SK-N-MC (cell line): ENCODE results near the gene EIF6.
"Not testable (repeated sequence)": the region's sequence is repeated elsewhere in the genome, so short reads cannot be mapped to it uniquely, and the experiment has no call there.

ENCODE experiments used
- DNase-seq: peaks from one replicate; pipeline ENCODE4 v3.0.0-alpha.2; 2011; ENCODE audit warnings: low read depth, low spot score
- H3K27ac ChIP-seq: fragments of 200-600 bp; sonication (generic); 2 replicates; pipeline ENCODE4 v1.5.1; 2016; ENCODE audit warnings: mixed run types
- H3K36me3 ChIP-seq: fragments of 200-600 bp; sonication (generic); 2 replicates; pipeline ENCODE4 v1.6.1; 2017; ENCODE audit warnings: antibody characterized with exemption, low read length, mixed read lengths; ENCODE audit not compliant: insufficient read depth
- H3K4me3 ChIP-seq: fragments of 200-600 bp; sonication (generic); 2 replicates; pipeline ENCODE4 v1.5.1; 2016
- H3K9ac ChIP-seq: fragments of 200-600 bp; sonication (generic); 2 replicates; pipeline ENCODE4 v1.8.0; 2017; ENCODE audit warnings: mixed run types, mixed read lengths; ENCODE audit not compliant: insufficient read length
- H3K9me3 ChIP-seq: fragments of 200-600 bp; sonication (generic); 2 replicates; pipeline ENCODE4 v1.6.1; 2017; ENCODE audit warnings: low read depth, mild to moderate bottlenecking, antibody characterized with exemption, low read length, moderate library complexity, mixed read lengths
- EZH2 ChIP-seq: fragments of 200-600 bp; sonication (generic); IDR thresholded peaks from one replicate; pipeline ENCODE4 v1.6.1; 2017; ENCODE audit warnings: antibody characterized with exemption
- FOXP2 ChIP-seq: optimal IDR thresholded peaks from 2 replicates; pipeline ENCODE3; 2011; ENCODE audit warnings: mild to moderate bottlenecking, moderate library complexity; ENCODE audit not compliant: insufficient read depth; ENCODE audit errors: extremely low read length, control extremely low read depth
- POLR2AphosphoS5 ChIP-seq: IDR thresholded peaks from 2 replicates; pipeline ENCODE4 v1.6.1; 2012; ENCODE audit warnings: mild to moderate bottlenecking, low read depth, low read length, borderline replicate concordance

The EIF6 gene

DNA sequence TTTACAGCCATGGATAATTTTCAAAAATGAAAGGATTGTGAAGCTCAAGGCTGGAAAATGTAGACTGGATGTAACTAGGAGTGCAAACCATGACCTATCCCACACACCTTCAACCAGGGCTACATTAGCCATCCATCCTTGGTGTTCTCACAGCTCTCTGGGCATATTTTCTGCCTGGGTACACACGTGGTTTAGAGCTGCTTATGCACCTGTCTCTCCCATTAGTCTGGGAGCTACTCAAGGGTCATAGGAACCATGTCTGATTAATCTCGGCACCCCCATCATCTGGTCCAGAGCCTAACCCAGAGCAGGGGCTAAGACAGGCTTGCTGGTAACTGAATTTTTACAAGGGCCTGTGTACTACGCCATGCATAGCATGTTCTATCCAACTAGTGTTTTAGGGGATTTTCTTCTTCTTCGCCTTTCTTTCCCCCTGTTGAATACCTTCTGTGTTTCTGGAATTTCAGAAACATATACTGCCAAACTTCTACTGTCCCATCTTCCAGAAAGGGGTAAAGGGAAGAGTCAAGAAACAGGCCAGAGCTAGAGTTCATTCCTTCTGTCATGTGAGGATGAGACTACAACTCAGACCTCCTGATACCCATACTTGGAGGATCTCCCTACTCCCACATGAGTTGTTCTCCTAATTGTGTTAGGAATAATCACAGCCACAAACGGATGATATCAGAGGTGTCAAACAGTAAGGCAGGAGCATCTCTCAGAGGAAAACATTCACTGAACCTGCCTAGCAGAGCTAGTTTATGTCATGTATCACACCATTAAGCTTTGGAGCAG lies 33.0 kb upstream of the EIF6 start:
- DNase-seq, result no peak
- H3K9ac ChIP-seq, result no peak overlapping the region
- no peak overlapping the region for H3K27ac ChIP-seq
- no peak overlapping the region for H3K4me3 ChIP-seq
- H3K36me3 ChIP-seq, result peaks cover 5% of the 10 kb centered on the region
- no peak for TF ChIP-seq FOXP2
- TF ChIP-seq POLR2AphosphoS5, result no peak
- TF ChIP-seq EZH2, result no peak
- no peaks in the 10 kb centered on the region for H3K9me3 ChIP-seq

GRCh38 chr20:35316086-35316485 lies 31.5 kb upstream of the EIF6 start:
- Histone ChIP-seq H3K9me3 (no peaks in the 10 kb centered on the region), H3K4me3 (no peak overlapping the region), H3K27ac (no peak overlapping the region), H3K9ac (no peak overlapping the region), H3K36me3 (peaks cover 6% of the 10 kb centered on the region)
- no peak for DNase-seq
- TF ChIP-seq FOXP2, result no peak
- no peak for TF ChIP-seq POLR2AphosphoS5
- no peak for TF ChIP-seq EZH2

- H3K36me3 ChIP-seq, H3K9ac ChIP-seq, H3K27ac ChIP-seq, DNase-seq, H3K9me3 ChIP-seq, H3K4me3 ChIP-seq: not testable (repeated sequence)
These were observed 31.1 kb upstream of the EIF6 start for GRCh38 chr20:35315632-35316020.

DNA sequence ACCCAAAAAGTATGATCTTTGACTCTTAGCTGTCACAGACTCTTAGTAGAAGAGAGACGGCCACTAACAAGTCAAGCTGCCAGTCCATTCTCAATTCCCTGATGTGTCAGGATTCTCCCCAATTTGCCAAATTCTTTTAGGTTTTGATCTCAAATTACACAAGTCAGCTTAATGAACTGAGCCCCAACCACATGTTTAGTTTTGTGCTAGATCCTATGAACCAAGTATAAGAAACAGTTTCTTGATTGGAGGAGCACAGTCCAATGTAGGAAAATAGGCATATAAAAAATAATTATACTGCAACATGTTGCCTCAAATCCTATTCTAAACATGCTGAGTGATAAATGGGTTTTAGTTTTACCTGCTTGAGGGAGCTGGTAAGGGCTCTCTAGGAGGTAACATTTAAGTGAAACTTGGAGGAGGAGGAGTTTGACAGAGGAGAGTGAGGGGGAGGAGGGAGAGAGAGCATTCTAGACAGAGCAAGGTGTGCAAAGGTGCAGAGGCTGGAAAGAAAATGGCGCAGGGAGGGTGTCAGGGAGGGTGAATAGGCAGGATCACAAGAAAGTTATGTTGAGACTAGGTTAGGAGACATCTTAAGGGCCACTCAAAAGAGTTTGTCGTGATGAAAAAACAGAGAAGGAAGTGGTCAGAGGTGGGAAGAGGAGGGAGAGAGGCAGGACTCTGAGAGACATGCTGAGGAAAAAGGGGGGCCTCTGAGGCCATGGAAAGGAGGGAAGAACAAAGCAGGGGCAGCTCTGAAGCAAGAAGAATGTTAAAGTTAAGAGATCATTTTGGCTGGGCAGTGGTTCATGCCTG lies 30.5 kb upstream of the EIF6 start:
- Histone ChIP-seq H3K9ac (no peak overlapping the region), H3K9me3 (no peaks in the 10 kb centered on the region), H3K27ac (peak overlapping the region; percentile 2; the same call in 1 of the 2 replicates), H3K36me3 (peaks cover 9% of the 10 kb centered on the region), H3K4me3 (no peak overlapping the region)
- DNase-seq, result no peak
- TF ChIP-seq POLR2AphosphoS5, result no peak
- no peak for TF ChIP-seq FOXP2
- TF ChIP-seq EZH2, result no peak

- H3K9ac ChIP-seq, result no peak overlapping the region
- DNase-seq, result no peak
- peaks cover 16% of the 10 kb centered on the region for H3K36me3 ChIP-seq
- peak overlapping the region; percentile 82 for H3K27ac ChIP-seq
- H3K4me3 ChIP-seq, result no peak overlapping the region
- no peak for TF ChIP-seq POLR2AphosphoS5
- TF ChIP-seq EZH2, result no peak
- no peak for TF ChIP-seq FOXP2
- no peaks in the 10 kb centered on the region for H3K9me3 ChIP-seq
These were observed 27.7 kb upstream of the EIF6 start for GRCh38 chr20:35312318-35312717.

DNA sequence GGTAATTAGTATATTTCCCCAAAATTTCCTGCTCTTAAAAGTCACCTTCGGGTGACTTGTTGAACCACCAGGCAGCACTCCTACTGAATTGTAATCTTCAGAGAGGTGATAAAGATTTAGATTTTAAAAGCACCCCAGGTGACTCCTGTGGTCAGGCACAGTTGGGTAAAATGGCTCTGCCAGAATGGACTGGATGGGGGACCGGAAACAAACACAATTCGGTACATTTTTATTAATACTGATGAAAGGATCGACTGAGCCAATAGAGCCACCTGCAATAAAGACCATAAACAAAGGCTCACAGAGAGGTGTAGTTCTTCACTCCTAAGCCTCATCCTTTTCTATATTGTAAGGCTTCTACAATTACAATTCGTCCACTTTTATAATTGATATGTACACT lies 27.2 kb upstream of the EIF6 start:
- TF ChIP-seq EZH2, result no peak
- TF ChIP-seq FOXP2, result no peak
- no peak for TF ChIP-seq POLR2AphosphoS5
- H3K27ac ChIP-seq, result peak overlapping the region; percentile 82
- no peak overlapping the region for H3K4me3 ChIP-seq
- peaks cover 16% of the 10 kb centered on the region for H3K36me3 ChIP-seq
- no peaks in the 10 kb centered on the region for H3K9me3 ChIP-seq
- no peak overlapping the region for H3K9ac ChIP-seq
- DNase-seq, result no peak

GRCh38 chr20:35311409-35311808 lies 26.8 kb upstream of the EIF6 start:
- no peak overlapping the region for H3K9ac ChIP-seq
- DNase-seq, result no peak
- TF ChIP-seq FOXP2 (no peak), EZH2 (no peak), POLR2AphosphoS5 (no peak)
- H3K9me3 ChIP-seq, result no peaks in the 10 kb centered on the region
- no peak overlapping the region for H3K27ac ChIP-seq
- H3K36me3 ChIP-seq, result peaks cover 20% of the 10 kb centered on the region
- H3K4me3 ChIP-seq, result no peak overlapping the region

- Histone ChIP-seq H3K4me3 (no peak overlapping the region), H3K9ac (no peak overlapping the region), H3K9me3 (no peaks in the 10 kb centered on the region), H3K36me3 (peaks cover 25% of the 10 kb centered on the region; the same call in 1 of the 2 replicates), H3K27ac (no peak overlapping the region)
- TF ChIP-seq POLR2AphosphoS5 (no peak), FOXP2 (no peak)
- DNase-seq, result no peak
These were observed 23.4 kb upstream of the EIF6 start for GRCh38 chr20:35307666-35308653.
